ENCODE measurements around the gene DNAJA4. TPM values are rescaled to one million over a fixed set of nuclear protein-coding genes. Genes with fewer than 3 reads are reported as not detected.

The DNAJA4 gene
- total RNA-seq, 6 donors from 2014 or later: 9.1 to 76.8 (median 19.9) TPM

GRCh38 chr15:78323693-78324092 lies 59.3 kb downstream of the DNAJA4 start:
- Histone ChIP-seq H3K4me1 (no peaks in the 10 kb centered on the region), H3K4me3 (no peak overlapping the region), H3K27me3 (no peaks in the 10 kb centered on the region), H3K27ac (no peak overlapping the region), H3K36me3 (no peaks in the 10 kb centered on the region), H3K9me3 (no peaks in the 10 kb centered on the region)
- WGBS, 2 donors: 76 to 83% methylated on average over 4 to 7 of the region's 7 CpGs
- no peak for DNase-seq
- no peak for TF ChIP-seq POLR2A (IDR thresholded peaks at IDR 0.05)
- no peak for TF ChIP-seq POLR2AphosphoS5 (IDR thresholded peaks at IDR 0.05)
- TF ChIP-seq EP300 (IDR thresholded peaks at IDR 0.05): no peak
- no peak for TF ChIP-seq CTCF (IDR thresholded peaks at IDR 0.05)
- ATAC-seq (ENCODE audit: low FRiP score in 2 of 2): no peak

- Histone ChIP-seq H3K27ac (no peak overlapping the region), H3K36me3 (no peaks in the 10 kb centered on the region), H3K4me3 (no peak overlapping the region), H3K27me3 (no peaks in the 10 kb centered on the region), H3K9me3 (no peaks in the 10 kb centered on the region), H3K4me1 (no peaks in the 10 kb centered on the region)
- no peak for ATAC-seq (ENCODE audit: low FRiP score in 2 of 2)
- WGBS, 2 donors: 86 to 93% methylated on average over 5 of the region's 5 CpGs
- DNase-seq: no peak
- no peak for TF ChIP-seq CTCF (IDR thresholded peaks at IDR 0.05)
- no peak for TF ChIP-seq POLR2A (IDR thresholded peaks at IDR 0.05)
- TF ChIP-seq POLR2AphosphoS5 (IDR thresholded peaks at IDR 0.05): no peak
- TF ChIP-seq EP300 (IDR thresholded peaks at IDR 0.05): no peak
Observed at GRCh38 chr15:78324144-78324543, 59.8 kb downstream of the DNAJA4 start.

GRCh38 chr15:78325092-78325843 lies 60.9 kb downstream of the DNAJA4 start:
- H3K4me3 ChIP-seq: no peak overlapping the region
- TF ChIP-seq CTCF (IDR thresholded peaks at IDR 0.05) (no peak), POLR2AphosphoS5 (IDR thresholded peaks at IDR 0.05) (no peak), POLR2A (IDR thresholded peaks at IDR 0.05) (no peak), EP300 (IDR thresholded peaks at IDR 0.05) (no peak)
- H3K9me3 ChIP-seq: no peaks in the 10 kb centered on the region
- no peak for ATAC-seq (ENCODE audit: low FRiP score in 2 of 2)
- H3K27me3 ChIP-seq: no peaks in the 10 kb centered on the region
- no peak for DNase-seq
- no peaks in the 10 kb centered on the region for H3K4me1 ChIP-seq
- no peaks in the 10 kb centered on the region for H3K36me3 ChIP-seq
- WGBS, 2 donors: 76% methylated on average over 6 to 7 of the region's 7 CpGs
- no peak overlapping the region for H3K27ac ChIP-seq

GRCh38 chr15:78327466-78327865 lies 63.1 kb downstream of the DNAJA4 start:
- Histone ChIP-seq H3K9me3 (no peaks in the 10 kb centered on the region), H3K27ac (no peak overlapping the region), H3K27me3 (no peaks in the 10 kb centered on the region), H3K4me3 (no peak overlapping the region), H3K4me1 (no peaks in the 10 kb centered on the region), H3K36me3 (no peaks in the 10 kb centered on the region)
- 43 to 48% methylated on average over 1 of the region's 1 CpG for WGBS, 2 donors
- ATAC-seq (ENCODE audit: low FRiP score in 2 of 2) (no peak), DNase-seq (no peak)
- TF ChIP-seq EP300 (IDR thresholded peaks at IDR 0.05) (no peak), POLR2A (IDR thresholded peaks at IDR 0.05) (no peak), POLR2AphosphoS5 (IDR thresholded peaks at IDR 0.05) (no peak), CTCF (IDR thresholded peaks at IDR 0.05) (no peak)

- Histone ChIP-seq H3K4me1 (no peaks in the 10 kb centered on the region), H3K36me3 (no peaks in the 10 kb centered on the region), H3K27me3 (no peaks in the 10 kb centered on the region), H3K4me3 (no peak overlapping the region), H3K27ac (no peak overlapping the region), H3K9me3 (no peaks in the 10 kb centered on the region)
- ATAC-seq (ENCODE audit: low FRiP score in 2 of 2): no peak
- WGBS, 2 donors: 35 to 46% methylated on average over 4 of the region's 4 CpGs
- TF ChIP-seq POLR2A (IDR thresholded peaks at IDR 0.05) (no peak), EP300 (IDR thresholded peaks at IDR 0.05) (no peak), POLR2AphosphoS5 (IDR thresholded peaks at IDR 0.05) (no peak), CTCF (IDR thresholded peaks at IDR 0.05) (no peak)
- no peak for DNase-seq
Observed at GRCh38 chr15:78329625-78330024, 65.3 kb downstream of the DNAJA4 start.
